Activated CD4-positive, alpha-beta T cell treated with anti-CD3 and anti-CD28 coated beads, Interleukin-2, amount 10 ng/mL, durations not matched to agents 7 days and 5 days (primary cell): ENCODE data around the gene FCER2. TPM values are rescaled to one million over a fixed set of nuclear protein-coding genes. Genes with fewer than 3 reads are reported as not detected.

Experiments used
- CTCF ChIA-PET: fragments of 350-600 bp; sonication (Branson Sonifier 250); formaldehyde crosslinking; loops from one replicate; lab custom pipeline; 2021; ENCODE audit warnings: antibody characterized with exemption; lab: Charles Lee
- POLR2A ChIA-PET: fragments of 350-600 bp; sonication (Branson Sonifier 250); formaldehyde crosslinking; loops from one replicate; lab custom pipeline; 2021; ENCODE audit warnings: antibody characterized with exemption; lab: Charles Lee
- DNase-seq: peaks from one replicate; pipeline ENCODE4 v3.0.0-alpha.2; 2020
- H3K27ac Mint-ChIP-seq: one replicate; pipeline ENCODE4 v1.8.0; 2021; ENCODE audit warnings: mild to moderate bottlenecking, moderate library complexity, mixed read lengths
- H3K27me3 Mint-ChIP-seq: one replicate; pipeline ENCODE4 v1.8.0; 2021; ENCODE audit warnings: mixed read lengths
- H3K36me3 Mint-ChIP-seq: one replicate; pipeline ENCODE4 v1.8.0; 2021; ENCODE audit warnings: low read depth, mixed read lengths
- H3K4me1 Mint-ChIP-seq: one replicate; pipeline ENCODE4 v1.8.0; 2021; ENCODE audit warnings: mixed read lengths
- H3K4me3 Mint-ChIP-seq: one replicate; pipeline ENCODE4 v1.8.0; 2021; ENCODE audit warnings: mild to moderate bottlenecking, moderate library complexity, mixed read lengths
- H3K9me3 Mint-ChIP-seq: one replicate; pipeline ENCODE4 v1.8.0; 2021; ENCODE audit warnings: mixed read lengths
- total RNA-seq, 2 experiments: library from RNA; stranded (reverse); gene quantifications; one replicate each; pipeline ENCODE4 v1.2.3, GENCODE V29; 2021

The FCER2 gene
- total RNA-seq, 2 experiments from 2014 or later, result 0.23 to 0.30 TPM

- Mint-ChIP-seq H3K4me1 (peaks cover 21% of the 10 kb centered on the region), H3K4me3 (no peak overlapping the region), H3K27ac (no peak overlapping the region), H3K27me3 (peaks cover 3% of the 10 kb centered on the region), H3K9me3 (no peaks in the 10 kb centered on the region), H3K36me3 (no peaks in the 10 kb centered on the region)
- DNase-seq, result no peak
- CTCF ChIA-PET, result interaction anchor here (0.5 to 2.9 kb wide), 3 partner anchors 19 to 167 kb away, joined by 3 to 13 read pairs (median 3); partner anchors contain the start of genes STXBP2 and TRAPPC5
- POLR2A ChIA-PET, result no interaction called here
Observed at GRCh38 chr19:7661744-7662538, 40.0 kb downstream of the FCER2 start.

GRCh38 chr19:7658219-7658686 lies 43.7 kb downstream of the FCER2 start:
- peak overlapping the region; percentile 71 for H3K4me3 Mint-ChIP-seq
- H3K27ac Mint-ChIP-seq, result peak overlapping the region; percentile 87
- H3K9me3 Mint-ChIP-seq, result no peaks in the 10 kb centered on the region
- H3K27me3 Mint-ChIP-seq, result no peaks in the 10 kb centered on the region
- DNase-seq, result peak; percentile 74
- POLR2A ChIA-PET, result no interaction called here
- CTCF ChIA-PET, result interaction anchor here (1.6 to 1.7 kb wide), 2 partner anchors 22 to 90 kb away, joined by 3 to 5 read pairs; partner anchors contain the start of gene TRAPPC5
- H3K4me1 Mint-ChIP-seq, result peaks cover 23% of the 10 kb centered on the region
- no peaks in the 10 kb centered on the region for H3K36me3 Mint-ChIP-seq

GRCh38 chr19:7657131-7657751 lies 44.7 kb downstream of the FCER2 start:
- Mint-ChIP-seq H3K4me1 (peaks cover 31% of the 10 kb centered on the region), H3K36me3 (no peaks in the 10 kb centered on the region), H3K27ac (peak overlapping the region; percentile 9), H3K27me3 (no peaks in the 10 kb centered on the region), H3K4me3 (no peak overlapping the region), H3K9me3 (no peaks in the 10 kb centered on the region)
- ChIA-PET CTCF (interaction anchor here (0.6 to 1.7 kb wide), 5 partner anchors 15 to 536 kb away, joined by 3 to 5 read pairs (median 3); partner anchors contain the start of genes PCP2 and TRAPPC5), POLR2A (no interaction called here)
- no peak for DNase-seq

GRCh38 chr19:7655581-7655980 lies 46.4 kb downstream of the FCER2 start:
- H3K27ac Mint-ChIP-seq, result no peak overlapping the region
- no peaks in the 10 kb centered on the region for H3K9me3 Mint-ChIP-seq
- POLR2A ChIA-PET, result no interaction called here

GRCh38 chr19:7654401-7654800 lies 47.5 kb downstream of the FCER2 start:
- POLR2A ChIA-PET, result no interaction called here

More at GRCh38 chr19:7655581-7655980, 46.4 kb downstream of the FCER2 start:
- DNase-seq, result no peak
- H3K27me3 Mint-ChIP-seq, result peaks cover 2% of the 10 kb centered on the region
- CTCF ChIA-PET, result interaction anchor here (0.9 to 2.8 kb wide), 2 partner anchors 17 to 25 kb away, joined by 3 to 12 read pairs; partner anchors contain the start of gene TRAPPC5
- H3K4me1 Mint-ChIP-seq, result peaks cover 35% of the 10 kb centered on the region
- no peak overlapping the region for H3K4me3 Mint-ChIP-seq
- H3K36me3 Mint-ChIP-seq, result no peaks in the 10 kb centered on the region

GRCh38 chr19:7652061-7652641 lies 49.8 kb downstream of the FCER2 start:
- ChIA-PET CTCF (interaction anchor here (0.6 to 5.5 kb wide), 8 partner anchors 10 to 161 kb away, joined by 3 to 20 read pairs (median 4); partner anchors contain the start of gene TRAPPC5), POLR2A (interaction anchor here (0.6 kb wide), 1 partner anchor 288 kb away, joined by 3 read pairs; no protein-coding TSS in a partner anchor)
- H3K27ac Mint-ChIP-seq, result peak overlapping the region; percentile 76
- no peaks in the 10 kb centered on the region for H3K9me3 Mint-ChIP-seq
- peaks cover 16% of the 10 kb centered on the region for H3K4me1 Mint-ChIP-seq
- DNase-seq, result peak; percentile 86
- no peaks in the 10 kb centered on the region for H3K36me3 Mint-ChIP-seq
- H3K4me3 Mint-ChIP-seq, result peak overlapping the region; percentile 47
- H3K27me3 Mint-ChIP-seq, result peaks cover 2% of the 10 kb centered on the region

More at GRCh38 chr19:7654401-7654800, 47.5 kb downstream of the FCER2 start:
- peaks cover 35% of the 10 kb centered on the region for H3K4me1 Mint-ChIP-seq
- no peak for DNase-seq
- no peaks in the 10 kb centered on the region for H3K36me3 Mint-ChIP-seq
- H3K9me3 Mint-ChIP-seq, result no peaks in the 10 kb centered on the region
- CTCF ChIA-PET, result interaction anchor here (0.9 to 2.8 kb wide), 3 partner anchors 10 to 26 kb away, joined by 3 to 12 read pairs (median 6); partner anchors contain the start of gene TRAPPC5
- H3K27ac Mint-ChIP-seq, result no peak overlapping the region
- H3K4me3 Mint-ChIP-seq, result no peak overlapping the region
- peaks cover 2% of the 10 kb centered on the region for H3K27me3 Mint-ChIP-seq

GRCh38 chr19:7650148-7650547 lies 51.8 kb downstream of the FCER2 start:
- no peak overlapping the region for H3K27ac Mint-ChIP-seq
- POLR2A ChIA-PET, result no interaction called here
- H3K9me3 Mint-ChIP-seq, result no peaks in the 10 kb centered on the region
- H3K27me3 Mint-ChIP-seq, result peaks cover 2% of the 10 kb centered on the region
- peaks cover 16% of the 10 kb centered on the region for H3K4me1 Mint-ChIP-seq
- no peak overlapping the region for H3K4me3 Mint-ChIP-seq
- H3K36me3 Mint-ChIP-seq, result peaks cover 4% of the 10 kb centered on the region
- DNase-seq, result no peak
- CTCF ChIA-PET, result interaction anchor here (0.6 to 5.5 kb wide), 5 partner anchors 17 to 385 kb away, joined by 3 to 20 read pairs (median 5); partner anchors contain the start of genes PCP2 and TRAPPC5

GRCh38 chr19:7648265-7649014 lies 53.5 kb downstream of the FCER2 start:
- H3K4me3 Mint-ChIP-seq, result no peak overlapping the region
- POLR2A ChIA-PET, result no interaction called here
- H3K4me1 Mint-ChIP-seq, result peaks cover 16% of the 10 kb centered on the region
- H3K36me3 Mint-ChIP-seq, result peaks cover 9% of the 10 kb centered on the region
- H3K27ac Mint-ChIP-seq, result no peak overlapping the region
- CTCF ChIA-PET, result interaction anchor here (0.5 to 5.5 kb wide), 4 partner anchors 11 to 32 kb away, joined by 3 to 20 read pairs (median 4); partner anchors contain the start of genes PET100, TRAPPC5 and XAB2
- DNase-seq, result no peak
- H3K9me3 Mint-ChIP-seq, result no peaks in the 10 kb centered on the region
- H3K27me3 Mint-ChIP-seq, result peaks cover 2% of the 10 kb centered on the region

GRCh38 chr19:7647156-7647555 lies 54.8 kb downstream of the FCER2 start:
- Mint-ChIP-seq H3K9me3 (no peaks in the 10 kb centered on the region), H3K27me3 (peaks cover 2% of the 10 kb centered on the region), H3K27ac (no peak overlapping the region), H3K4me1 (peaks cover 9% of the 10 kb centered on the region), H3K36me3 (peaks cover 17% of the 10 kb centered on the region), H3K4me3 (no peak overlapping the region)
- no peak for DNase-seq
- ChIA-PET CTCF (no interaction called here), POLR2A (no interaction called here)

GRCh38 chr19:7646426-7646700 lies 55.6 kb downstream of the FCER2 start:
- no peak overlapping the region for H3K27ac Mint-ChIP-seq
- H3K36me3 Mint-ChIP-seq, result peaks cover 17% of the 10 kb centered on the region
- POLR2A ChIA-PET, result no interaction called here
- no peaks in the 10 kb centered on the region for H3K9me3 Mint-ChIP-seq
- DNase-seq, result no peak
- peaks cover 2% of the 10 kb centered on the region for H3K27me3 Mint-ChIP-seq
- H3K4me3 Mint-ChIP-seq, result no peak overlapping the region
- CTCF ChIA-PET, result no interaction called here
- peaks cover 6% of the 10 kb centered on the region for H3K4me1 Mint-ChIP-seq

- peaks cover 6% of the 10 kb centered on the region for H3K4me1 Mint-ChIP-seq
- ChIA-PET POLR2A (no interaction called here), CTCF (interaction anchor here (2.0 kb wide), 1 partner anchor 8 kb away, joined by 6 read pairs; no protein-coding TSS in a partner anchor)
- DNase-seq, result no peak
- H3K4me3 Mint-ChIP-seq, result no peak overlapping the region
- no peaks in the 10 kb centered on the region for H3K9me3 Mint-ChIP-seq
- H3K27ac Mint-ChIP-seq, result no peak overlapping the region
- H3K36me3 Mint-ChIP-seq, result peaks cover 17% of the 10 kb centered on the region
- peaks cover under 1% of the 10 kb centered on the region for H3K27me3 Mint-ChIP-seq
Observed at GRCh38 chr19:7645656-7646425, 56.1 kb downstream of the FCER2 start.
